Smooth muscle cell of trachea (primary cell): ENCODE results near the gene AGO1. TPM values are rescaled to one million over a fixed set of nuclear protein-coding genes. Genes with fewer than 3 reads are reported as not detected.

Experiments used
- total RNA-seq: library from RNA; depleted of rRNA; stranded (reverse); fragments of >200 nt; gene quantifications from 2 replicates; pipeline ENCODE4 v1.2.1, GENCODE V29; 2014

The AGO1 gene
- 14.6 and 16.1 TPM in 2 replicates for total RNA-seq

DNA sequence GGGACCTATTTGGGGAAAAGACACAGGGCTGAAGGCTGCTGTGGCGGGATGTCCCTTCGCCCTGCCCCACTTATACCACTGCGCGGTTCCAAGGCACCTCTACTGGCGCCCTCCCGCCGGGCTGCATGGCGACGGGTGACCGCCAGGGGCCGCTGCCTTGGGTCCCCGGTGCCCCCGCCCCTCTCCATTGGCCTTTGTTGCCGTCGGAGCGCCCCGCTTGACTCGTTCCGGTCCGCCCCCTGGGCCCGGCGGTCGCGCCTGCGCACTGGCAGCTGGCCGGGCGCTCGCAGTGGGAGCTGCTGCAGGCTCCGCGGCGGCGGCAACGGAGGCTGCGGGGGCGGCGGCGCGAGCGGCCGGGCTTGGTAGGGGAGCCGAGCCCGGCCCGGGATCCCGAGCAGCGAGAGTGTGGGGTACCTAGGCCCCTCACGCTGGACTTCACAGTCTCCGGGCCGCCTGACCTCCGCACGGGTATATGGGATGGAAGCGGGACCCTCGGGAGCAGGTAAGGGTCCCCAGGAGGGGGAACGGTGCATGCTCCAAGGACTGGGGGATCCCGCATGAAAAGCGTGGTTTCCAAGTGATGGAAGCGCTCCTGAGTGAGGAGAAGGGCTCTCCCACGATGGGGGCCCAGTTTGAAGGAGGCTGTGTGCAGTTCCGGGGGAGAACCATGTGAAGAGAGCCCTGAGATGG, at the start of gene AGO1:
Gene AGO1, plus strand, starts transcription at position 265 of the 690 bp plus-strand sequence. Its CDS starts 213 bp downstream, at position 478.

DNA sequence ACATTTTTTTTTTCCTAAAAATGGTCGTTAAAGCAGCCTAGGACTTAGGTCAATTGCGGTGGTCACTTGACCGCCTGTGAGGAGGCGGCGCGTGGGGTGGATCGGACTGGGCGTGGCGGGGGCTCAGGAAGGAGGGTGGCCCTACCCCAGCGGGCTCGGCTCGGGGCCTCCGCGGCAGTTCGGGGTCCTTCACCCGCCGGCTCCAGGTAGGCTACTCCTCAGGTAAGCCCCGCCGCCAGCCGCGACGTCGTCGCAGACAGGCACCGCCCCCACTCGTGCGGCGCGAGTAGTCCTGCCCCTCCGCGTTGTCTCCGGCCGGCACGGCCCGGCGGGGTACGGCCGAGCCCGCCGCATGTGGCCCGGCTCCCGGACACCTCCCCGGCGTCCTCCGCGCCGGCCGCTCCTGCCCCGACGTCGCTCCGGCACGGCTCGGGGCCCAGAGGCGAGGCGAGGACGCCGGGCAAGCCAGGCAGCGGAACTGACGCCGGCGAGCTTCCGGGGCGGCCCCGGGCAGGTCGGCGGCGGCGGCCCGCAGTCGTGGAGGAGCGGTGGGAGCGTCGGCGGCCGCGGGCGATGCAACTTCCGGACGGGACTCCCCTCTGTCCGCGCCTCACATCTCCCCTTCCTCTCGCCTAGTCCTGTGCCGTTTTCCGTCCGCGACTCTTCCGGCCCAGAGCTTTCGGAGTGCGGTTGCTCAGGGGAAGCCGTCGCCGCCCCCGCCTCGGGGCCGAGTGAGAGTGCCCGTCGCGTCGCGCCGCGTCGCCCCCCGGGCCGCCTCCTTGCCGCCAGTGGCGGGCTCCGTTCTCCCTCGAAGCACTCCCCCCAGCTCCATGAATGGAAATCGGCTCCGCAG, 47.8 kb downstream of the AGO1 start, which contains the start of gene AGO3:
Gene AGO3, plus strand, starts transcription at position 513 of the 853 bp plus-strand sequence. Its CDS starts 322 bp downstream, at position 835.

Other genes with a start within 250 kb of the AGO1 start
- 18.0 and 31.3 TPM in 2 replicates for gene PSMB2, start 241.7 kb upstream of the AGO1 start, total RNA-seq
- 19.5 and 20.9 TPM in 2 replicates for gene C1orf216, start 164.3 kb upstream of the AGO1 start, total RNA-seq
- 2.2 and 12.5 TPM in 2 replicates for gene CLSPN, start 113.2 kb upstream of the AGO1 start, total RNA-seq
- gene AGO4, start 75.2 kb upstream of the AGO1 start, total RNA-seq: 16.1 and 21.5 TPM in 2 replicates
- gene AGO3, start 47.9 kb downstream of the AGO1 start, total RNA-seq: 17.7 and 17.9 TPM in 2 replicates
- gene TEKT2, start 200.9 kb downstream of the AGO1 start, total RNA-seq: 0.15 and 0.33 TPM in 2 replicates
- 26.5 and 27.6 TPM in 2 replicates for gene ADPRS, start 205.7 kb downstream of the AGO1 start, total RNA-seq
- gene COL8A2, start 242.0 kb downstream of the AGO1 start, total RNA-seq: 10.8 and 24.3 TPM in 2 replicates